HG03520 (cell line): ENCODE data around the gene ABCC11.
A peak's percentile ranks its signal among the peaks of the same experiment; 100 is the strongest.
"Not testable (repeated sequence)": the region's sequence is repeated elsewhere in the genome, so short reads cannot be mapped to it uniquely, and the experiment has no call there.

Source experiments
- ATAC-seq: cut with Tn5 transposase; IDR thresholded peaks from one replicate; pipeline ENCODE4 v1.9.1; 2021; ENCODE audit warnings: mild to moderate bottlenecking, moderate library complexity; ENCODE audit not compliant: unreplicated experiment

The ABCC11 gene

DNA sequence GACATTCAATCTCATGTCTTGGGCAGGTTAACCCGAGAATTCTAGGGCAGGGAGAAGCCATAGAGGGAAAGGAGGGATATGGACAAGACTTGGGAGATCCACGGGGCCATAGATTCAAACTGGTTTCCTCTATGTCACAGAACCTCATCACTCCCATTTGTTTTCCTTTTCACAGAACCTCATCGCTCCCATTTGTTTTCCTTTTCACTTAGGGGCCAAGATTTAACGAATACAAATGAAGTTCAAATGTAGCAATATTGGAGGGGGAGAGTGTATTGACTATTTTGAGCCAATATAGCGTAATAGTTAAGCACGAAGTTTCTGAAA, 42.6 kb downstream of the ABCC11 start:
- ATAC-seq: no peak

DNA sequence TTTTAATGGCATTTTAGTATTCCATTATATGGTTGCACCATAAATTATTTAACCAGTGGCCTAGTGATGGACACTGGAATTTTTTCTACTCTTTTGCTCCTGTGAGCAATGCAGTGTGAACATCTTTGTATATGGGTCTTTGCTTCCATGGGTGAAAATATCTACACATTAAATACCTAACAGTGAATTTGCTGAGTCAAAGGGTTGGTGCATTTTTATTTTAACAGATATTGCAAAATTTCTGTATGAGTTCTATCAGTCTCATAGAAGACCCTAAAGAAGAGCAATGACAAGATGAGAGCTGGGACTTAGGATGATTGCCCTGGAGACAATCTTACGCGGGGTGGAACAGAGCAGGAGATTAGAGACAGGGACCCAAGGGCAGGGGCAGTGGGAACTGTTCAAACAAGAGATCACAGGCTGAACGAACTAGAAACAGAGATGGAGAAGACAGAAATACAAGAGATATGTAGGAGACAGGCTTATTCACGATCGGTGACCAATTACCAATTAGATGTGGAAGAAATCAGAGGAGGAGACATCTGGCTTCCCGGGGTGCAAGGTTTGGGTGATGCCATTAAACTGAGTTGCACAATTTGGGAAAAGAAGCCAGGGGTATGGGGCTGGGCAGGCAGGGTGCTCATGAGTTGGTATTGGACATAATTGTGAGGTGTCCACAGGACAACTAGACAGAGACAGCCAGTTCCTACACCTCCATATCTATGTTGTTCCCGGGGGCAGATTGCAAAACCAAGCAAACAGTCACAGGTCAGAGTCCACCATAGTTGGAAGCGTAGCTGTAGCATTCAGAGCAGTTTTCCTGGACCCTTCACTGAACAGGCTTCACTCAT, 43.1 kb downstream of the ABCC11 start:
- ATAC-seq: no peak

DNA sequence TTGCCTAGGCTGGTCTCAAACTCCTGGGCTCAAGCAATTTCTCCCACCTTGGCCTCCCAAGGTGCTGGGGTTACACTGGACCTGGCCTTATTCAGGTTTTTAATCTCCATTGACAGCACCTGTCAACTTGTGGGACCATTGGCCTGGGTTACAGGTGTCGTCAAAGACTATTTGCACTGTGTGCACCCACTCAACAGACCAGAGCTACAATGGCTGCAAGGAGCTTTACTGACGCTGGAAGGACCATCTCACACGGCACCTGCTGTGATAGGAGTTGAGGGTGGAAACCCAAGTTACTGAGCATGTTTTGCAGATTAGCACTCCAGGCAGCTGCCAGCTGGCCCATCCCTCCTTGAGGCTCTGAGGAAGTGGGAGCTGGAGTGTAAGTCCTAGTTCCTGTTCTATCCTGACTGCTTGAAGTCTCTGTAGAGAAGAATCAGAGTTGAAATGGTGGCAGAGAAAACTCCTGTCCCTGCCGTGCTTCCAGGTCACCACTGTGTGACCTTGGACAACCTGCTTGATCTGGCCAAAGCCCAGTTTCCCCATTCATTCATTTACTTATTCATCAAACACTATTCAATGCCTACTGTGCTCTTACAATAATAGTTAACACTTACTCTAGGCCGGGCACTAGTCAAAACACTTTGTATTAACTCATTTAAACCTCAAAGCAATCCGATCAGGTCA, 45.7 kb downstream of the ABCC11 start:
- no peak for ATAC-seq

DNA sequence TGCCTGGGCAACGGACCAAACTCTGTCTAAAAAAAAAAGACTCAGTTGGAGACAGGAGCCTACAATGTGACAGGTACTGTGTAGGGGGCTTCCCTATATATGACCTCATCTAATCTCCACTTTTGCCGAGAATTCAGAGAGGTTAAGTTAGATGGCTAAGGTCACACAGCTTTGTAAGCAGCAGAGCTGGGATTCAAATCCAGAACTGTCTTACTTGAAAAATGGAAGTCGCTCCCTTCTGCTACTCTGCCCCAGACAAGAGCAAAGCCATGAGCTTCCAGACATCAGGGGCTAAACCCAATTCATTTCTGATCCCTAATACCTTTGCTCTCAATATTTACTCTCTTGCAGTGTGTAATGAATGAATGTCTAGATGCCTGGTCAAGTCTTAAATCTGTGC, 50.0 kb downstream of the ABCC11 start:
- no peak for ATAC-seq

DNA sequence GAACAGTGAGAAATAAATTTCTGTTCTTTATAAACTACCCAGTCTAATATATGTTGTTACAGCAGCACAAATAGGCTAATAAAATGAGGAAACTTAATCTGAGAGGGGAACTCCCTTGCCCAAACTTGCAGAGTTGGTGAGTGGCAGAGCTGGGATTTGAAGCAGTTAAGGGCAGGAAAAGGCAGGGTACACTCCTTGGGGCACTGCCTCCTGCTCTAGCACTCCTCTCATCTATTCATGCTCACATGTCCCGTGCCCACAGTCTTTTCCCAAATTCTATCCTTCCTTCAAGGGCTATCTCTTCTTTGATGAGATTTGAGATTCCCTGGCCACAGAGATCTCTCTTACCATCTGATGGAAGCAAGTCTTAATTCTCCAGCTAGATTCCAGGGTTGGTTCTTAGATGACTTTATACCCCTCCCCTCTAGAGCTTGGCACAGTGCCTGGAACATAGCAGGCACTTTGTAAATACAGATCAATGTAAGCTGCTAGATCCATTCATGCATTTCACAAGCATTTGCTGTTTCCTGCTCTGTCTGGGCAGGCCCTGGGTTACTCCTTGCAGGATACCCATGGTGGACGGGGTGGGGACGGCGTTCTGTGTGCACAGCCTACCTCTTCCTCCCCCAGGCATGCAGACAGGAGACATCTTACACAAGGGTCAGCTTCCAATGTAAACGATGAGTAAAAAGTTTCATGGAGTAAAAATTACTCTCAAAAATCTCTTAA, 52.3 kb downstream of the ABCC11 start:
- no peak for ATAC-seq

DNA sequence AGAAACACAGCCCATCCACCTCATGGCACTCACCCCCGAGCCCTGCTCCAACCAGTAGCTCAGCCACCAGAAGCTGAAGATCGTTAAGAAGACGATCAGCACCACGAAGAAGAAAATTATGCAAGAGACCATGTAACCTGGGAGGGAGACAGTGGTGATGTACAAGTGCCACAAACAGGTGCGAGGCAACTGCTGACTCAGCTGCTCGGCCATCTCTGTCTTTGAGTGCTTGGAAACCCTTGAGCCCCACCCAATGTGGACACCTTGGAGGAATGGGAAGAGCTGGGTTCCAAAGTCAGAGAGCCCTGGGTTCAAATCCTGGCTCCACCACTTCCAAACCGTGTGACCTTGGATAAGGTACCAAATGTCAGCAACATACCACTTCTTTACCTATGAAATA, 53.5 kb downstream of the ABCC11 start:
- ATAC-seq: no peak

DNA sequence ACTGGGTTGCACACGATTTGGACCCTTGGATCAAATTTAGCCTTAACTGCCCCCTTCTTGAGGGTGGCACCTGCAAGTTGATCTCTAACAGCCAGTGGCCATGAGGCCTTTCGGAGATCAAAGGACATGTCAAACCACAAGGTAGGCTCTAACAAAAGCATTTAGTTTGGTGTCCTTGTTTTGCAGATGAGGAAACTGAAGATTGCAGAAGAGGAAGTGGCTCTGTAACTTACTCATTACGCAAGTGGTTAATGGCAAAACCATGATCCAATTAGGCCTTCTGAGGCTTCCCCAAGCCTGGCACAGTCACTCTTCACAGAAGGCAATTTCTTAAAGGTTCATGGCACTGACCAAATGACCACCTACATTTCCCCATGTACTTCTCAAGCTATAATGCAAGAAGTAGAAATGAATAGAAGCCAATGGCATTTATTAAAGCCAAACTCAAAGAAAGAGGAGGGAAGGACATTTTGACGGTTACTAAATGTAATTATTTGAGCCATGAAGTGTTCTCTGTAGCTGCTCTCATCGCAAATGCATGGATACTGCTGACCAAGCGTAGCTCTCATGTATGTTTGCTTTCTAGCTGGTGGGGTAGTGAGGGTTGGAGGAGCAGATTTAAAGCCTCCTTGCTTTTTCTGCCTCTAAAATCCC, 58.8 kb downstream of the ABCC11 start:
- ATAC-seq: peak; percentile 93

DNA sequence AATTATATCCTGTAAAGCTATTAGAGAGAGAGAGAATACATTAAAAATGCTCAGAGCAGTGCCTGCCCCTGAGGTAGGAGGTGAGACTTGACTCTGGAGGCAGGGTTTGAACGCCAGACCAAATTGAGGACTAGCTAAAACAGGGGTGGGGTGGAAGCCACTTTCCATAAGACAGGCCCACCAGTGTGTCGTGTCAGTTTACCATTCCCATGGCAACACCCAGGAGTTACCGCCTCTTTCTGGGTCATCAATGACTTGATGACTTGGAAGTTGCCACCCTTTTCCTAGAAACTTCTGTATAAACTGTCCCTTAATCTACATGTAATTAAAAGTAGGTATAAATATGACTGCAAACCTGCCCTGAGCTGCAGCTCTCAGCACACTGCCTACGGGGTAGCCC, 59.6 kb downstream of the ABCC11 start:
- no peak for ATAC-seq

DNA sequence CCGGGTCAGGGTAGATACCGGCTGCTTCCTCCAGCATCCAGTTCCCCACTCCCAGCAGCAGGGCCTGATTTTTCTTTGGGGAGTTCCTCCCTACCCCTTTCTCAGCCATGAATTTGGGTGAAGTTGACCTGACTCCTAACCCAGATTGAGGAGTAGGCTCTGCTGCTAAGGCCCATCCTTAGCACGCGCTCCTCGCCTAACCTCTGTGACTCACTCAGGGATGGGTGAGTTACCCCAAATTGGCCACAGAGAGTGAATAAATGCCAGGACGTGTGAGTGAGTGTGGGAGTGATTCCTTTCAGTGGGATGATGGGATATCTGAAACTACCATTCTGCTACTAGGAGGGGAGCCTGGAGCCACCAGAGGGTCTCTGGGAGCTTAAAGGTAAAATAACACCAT, 62.7 kb downstream of the ABCC11 start:
- ATAC-seq: no peak

DNA sequence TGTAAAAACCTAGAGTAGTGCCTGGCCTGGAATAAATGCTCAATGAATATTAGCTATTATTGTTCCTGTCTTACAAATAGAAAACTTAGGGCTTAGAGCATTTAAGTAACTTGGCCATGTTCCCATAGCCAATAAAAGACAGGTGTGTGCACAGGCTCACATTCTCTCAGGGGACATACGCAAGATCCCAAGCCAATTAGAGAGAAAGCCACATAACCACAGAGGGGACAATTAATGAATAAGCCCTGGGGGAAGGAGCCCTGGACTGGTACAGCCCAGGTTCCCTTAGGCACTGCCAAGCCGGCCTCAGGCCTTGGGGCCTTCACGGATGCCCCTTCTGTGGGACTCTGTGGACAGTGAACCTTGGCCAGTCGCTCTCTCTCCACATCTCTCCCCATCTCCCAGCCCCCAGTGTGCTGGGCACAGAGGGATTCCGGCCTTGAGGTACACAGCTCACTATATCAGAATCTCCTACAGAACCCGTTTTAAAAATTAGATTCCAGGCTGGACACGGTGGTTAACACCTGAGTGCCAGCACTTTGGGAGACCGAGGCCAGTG, 64.3 kb downstream of the ABCC11 start:
- no peak for ATAC-seq

DNA sequence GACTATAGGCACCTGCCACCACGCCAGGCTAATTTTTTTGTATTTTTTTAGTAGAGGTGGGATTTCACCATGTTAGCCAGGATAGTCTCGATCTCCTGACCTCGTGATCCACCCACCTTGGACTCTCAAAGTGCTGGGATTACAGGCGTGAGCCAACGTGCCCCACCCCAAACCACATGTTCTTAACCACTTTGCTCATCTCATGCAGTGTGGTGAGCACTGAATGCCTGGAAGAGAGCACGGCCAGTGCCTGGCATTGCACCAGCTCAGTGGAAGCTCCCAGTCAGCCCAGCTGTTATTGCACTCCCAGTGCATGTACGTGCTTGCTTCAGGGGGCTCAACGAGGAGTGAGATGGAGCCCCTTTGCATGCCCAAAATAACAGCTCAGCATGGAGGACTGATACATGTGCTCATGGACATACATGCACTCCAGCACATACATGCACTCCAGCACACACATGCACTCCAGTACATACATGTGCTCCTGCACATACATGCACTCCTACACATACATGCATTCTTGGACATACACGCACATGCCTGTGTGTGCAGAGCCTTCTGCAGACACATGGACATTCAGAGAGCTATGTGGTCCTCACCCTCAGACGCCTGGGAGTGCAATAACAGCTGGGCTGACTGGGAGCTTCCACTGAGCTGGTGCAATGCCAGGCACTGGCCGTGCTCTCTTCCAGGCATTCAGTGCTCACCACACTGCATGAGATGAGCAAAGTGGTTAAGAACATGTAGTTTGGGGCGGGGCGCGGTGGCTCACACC, 65.4 kb downstream of the ABCC11 start:
- ATAC-seq: not testable (repeated sequence)

DNA sequence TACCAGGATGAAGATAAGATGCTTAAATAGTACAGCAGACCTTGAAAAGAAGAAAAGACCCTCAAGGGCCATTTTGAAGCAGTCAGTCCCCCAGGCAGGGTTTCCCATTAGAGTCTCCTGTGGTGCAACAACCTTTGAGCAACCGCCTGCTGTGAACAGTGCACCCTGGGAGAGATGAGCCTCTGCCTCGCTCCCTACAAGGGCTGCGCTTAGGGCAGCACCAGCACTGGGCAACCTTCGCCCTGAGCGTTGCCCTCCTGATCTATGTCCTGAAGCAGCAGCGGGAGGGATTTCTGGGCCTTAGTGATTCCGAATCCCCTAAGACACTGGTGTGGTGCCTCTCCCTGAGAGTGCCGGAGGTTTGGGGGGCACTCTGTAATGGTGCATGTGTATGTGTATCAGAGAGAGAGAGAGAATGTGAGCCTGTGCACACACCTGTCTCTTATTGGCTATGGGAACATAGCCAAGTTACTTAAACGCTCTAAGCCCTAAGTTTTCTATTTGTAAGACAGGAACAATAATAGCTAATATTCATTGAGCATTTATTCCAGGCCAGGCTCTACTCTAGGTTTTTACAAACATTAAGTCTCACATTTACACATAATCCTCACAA, 66.4 kb downstream of the ABCC11 start:
- no peak for ATAC-seq

DNA sequence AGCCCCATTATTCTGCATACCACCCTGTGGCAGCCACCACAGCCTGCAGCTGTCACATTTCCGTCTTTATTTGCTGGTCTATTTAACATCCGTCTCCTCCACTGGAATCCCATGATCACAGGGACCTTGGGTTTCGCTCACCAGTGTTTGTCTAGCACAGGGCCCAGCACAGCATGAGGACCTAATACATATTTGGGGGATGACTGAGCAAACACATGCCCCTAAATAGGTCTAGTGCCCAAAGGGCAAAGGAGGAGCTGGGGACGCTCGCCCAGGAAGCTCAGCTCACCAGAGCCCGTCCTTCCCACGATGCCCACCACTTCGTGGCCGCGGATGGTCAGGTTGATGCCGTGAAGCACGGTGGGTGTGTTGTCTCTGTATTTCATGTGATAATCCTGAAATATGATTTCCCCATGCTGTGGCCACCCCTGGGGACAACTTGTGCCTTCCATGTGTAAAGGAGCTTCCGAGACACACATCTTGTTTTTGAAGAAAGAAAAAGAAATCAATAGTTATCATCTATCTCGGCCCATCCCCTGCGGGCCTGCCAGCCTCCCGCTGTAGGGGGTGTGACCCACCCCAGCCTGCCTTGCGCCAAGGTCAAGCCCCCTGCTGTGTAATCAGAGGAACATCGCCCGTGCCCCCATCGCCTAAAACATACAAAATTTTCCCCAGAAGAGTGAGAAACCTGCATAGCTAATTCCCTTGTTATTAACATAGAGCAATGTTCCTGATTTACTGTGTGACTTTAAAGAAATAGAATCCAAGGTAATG, 70.5 kb downstream of the ABCC11 start:
- no peak for ATAC-seq

DNA sequence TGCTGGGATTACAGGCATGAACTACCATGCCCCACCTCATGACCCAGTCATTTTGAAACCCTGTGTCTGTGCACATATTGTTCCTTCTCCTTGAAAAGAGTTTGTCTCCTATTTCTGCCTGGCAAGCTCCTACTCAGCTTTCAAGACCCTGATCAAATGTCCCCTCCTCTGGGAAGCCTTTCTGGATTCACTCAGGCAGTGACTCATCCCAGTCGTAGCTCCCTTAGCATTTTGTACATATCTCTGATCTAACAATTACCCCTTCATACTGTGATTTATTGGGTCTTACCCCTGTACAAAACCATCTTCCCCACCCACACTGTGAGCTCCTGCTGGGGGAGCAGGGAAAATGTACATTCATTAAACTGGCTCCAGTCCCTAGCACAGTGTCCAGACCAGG, 73.5 kb downstream of the ABCC11 start:
- ATAC-seq: no peak

DNA sequence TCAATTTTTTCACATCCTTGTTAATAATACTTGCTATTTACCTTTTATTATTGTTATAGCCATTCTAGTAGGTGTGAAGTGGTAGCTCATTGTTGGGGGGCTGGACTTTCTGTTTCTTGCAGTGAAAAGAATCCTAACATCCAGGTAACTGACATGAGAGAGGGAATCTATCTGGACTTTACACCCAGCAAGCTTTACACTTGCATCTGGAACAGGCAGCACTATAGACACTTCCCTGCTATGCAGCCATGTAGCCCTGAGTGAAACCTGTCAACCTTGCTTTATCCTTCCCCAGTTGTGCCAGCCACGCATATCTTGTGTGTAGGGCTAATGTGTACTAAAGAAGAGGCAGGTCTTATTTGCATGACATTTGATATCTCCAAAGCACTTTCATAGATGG, 74.7 kb downstream of the ABCC11 start:
- no peak for ATAC-seq

DNA sequence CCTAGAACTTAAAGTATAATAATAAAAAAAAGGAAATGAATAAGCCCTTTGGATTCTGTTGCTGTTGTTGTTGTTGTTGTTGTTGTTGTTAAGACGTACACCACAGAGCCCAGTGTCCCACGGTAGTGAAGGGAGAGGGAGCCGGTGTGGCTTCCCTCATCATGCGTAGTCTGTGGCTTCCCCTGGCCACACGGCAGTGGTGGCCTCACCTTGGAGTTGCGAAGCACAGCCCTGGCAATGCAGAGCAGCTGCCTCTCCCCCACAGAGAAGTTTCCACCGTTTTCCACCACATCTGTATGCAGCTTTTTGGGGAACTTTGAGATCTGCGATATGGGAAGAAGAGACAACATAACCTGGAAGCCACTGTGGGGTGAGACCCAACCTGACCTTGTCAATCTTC, 77.4 kb downstream of the ABCC11 start:
- no peak for ATAC-seq

DNA sequence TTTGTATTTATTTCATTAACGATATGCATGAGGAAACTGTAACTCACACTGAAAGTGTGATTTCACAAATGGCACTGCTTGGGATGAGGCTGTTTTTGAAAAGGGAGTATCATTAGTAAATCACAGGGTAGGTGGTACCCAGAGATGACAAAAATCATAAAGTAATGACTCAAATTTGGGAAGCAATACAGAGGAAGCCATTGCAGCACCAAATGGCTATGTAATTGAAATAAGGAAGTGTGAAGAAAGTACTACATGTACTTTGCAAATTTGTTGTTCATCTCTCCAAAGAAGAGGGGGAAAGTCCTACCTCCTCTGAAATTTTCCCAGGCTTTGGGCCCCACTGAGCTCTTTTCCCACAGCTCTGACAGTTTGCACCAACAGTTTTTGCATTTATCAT, 79.3 kb downstream of the ABCC11 start:
- no peak for ATAC-seq

DNA sequence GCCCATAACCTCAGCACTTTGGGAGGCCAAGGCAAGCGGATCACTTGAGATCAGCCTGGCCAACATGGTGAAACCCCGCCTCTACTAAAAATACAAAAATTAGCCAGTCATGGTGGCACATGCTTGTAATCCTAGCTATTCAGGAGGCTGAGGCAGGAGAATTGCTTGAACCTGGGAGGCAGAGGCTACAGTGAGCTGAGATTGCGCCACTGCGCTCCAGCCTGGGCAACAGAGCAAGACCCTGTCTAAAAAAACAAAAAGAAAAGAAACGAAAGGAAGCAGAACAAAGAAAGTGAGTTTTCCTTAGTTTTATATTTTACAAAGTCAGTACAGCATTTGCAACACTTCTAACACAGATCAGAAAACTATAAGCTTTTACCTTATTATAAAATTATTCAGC, 80.7 kb downstream of the ABCC11 start:
- not testable (repeated sequence) for ATAC-seq

DNA sequence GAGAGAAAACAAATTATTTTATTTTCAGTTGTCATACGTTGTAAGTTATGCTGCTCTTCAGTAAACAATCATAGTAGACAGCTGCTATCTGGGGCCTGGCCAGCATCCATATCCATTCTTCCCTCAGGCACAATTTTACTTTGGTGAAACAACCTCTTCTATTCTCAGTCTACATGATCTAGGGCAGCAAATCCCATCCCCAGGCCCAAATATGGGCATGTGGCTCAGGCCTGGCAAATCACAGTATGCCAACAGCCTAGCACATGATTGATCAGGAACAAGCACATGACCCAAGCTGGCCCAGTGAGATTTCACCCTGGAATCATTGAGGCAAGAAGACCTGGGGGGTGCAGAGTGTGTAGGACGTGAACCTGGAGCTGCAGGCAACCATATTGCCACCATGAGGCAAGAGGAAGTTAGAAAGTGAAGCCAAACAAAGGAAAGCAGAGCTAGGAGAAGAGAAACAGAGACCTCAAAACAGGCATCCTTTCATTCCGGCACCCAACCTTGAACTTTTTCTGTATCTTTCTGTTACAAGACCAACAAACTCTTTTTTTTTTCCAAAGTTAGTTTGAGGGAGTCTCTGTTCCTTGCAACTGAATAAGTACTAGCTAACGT, 81.3 kb downstream of the ABCC11 start:
- ATAC-seq: no peak
